Measurements from ENCODE around the gene ECE2. TPM values are rescaled to one million over a fixed set of nuclear protein-coding genes. Genes with fewer than 3 reads are reported as not detected.
"Not testable (repeated sequence)": the region's sequence is repeated elsewhere in the genome, so short reads cannot be mapped to it uniquely, and the experiment has no call there.

The ECE2 gene
- total RNA-seq, 1 donor, result not detected

- Histone ChIP-seq H3K4me1 (ENCODE audit: insufficient read depth, low read length) (peaks cover 5% of the 10 kb centered on the region), H3K27me3 (ENCODE audit: insufficient read depth, low read length) (peaks cover 13% of the 10 kb centered on the region), H3K9me3 (ENCODE audit: low read depth, low read length) (no peaks in the 10 kb centered on the region), H3K4me3 (ENCODE audit: low read length) (no peak overlapping the region)
Observed at GRCh38 chr3:184255291-184256039, 20.4 kb upstream of the ECE2 start.

DNA sequence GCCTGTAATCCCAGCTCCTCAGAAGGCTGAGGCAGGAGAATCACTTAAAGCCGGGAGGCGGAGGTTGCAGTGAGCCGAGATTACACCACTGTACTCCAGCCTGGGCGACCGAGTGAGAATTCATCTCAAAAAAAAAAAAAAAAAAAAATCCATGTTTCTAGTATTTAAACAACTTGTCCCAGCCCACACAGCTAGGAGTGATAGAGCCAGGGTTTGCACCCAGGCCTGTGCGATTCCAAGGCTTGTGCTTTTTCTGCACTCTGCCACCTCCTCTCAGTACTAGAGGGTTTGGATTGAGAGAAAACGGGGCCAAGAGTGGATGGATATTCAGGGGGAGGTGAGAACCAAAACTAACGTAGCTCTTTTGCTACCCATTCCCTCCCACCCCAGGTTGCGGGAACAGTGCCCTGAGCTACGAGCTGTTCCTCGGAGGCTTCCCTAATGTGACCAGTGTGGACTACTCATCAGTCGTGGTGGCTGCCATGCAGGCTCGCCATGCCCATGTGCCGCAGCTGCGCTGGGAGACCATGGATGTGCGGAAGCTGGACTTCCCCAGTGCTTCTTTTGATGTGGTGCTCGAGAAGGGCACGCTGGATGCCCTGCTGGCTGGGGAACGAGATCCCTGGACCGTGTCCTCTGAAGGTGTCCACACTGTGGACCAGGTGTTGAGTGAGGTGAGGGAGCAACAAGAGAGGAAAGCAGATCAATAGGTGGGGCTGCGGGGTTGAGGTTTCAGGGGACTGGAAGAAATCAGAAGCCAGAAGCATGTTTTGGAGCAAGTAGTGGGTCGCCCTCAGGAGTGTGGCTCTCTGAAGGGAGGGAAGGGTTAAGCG is 18.5 kb upstream of the ECE2 start:
- peaks cover 24% of the 10 kb centered on the region for H3K27me3 ChIP-seq (ENCODE audit: insufficient read depth, low read length)

DNA sequence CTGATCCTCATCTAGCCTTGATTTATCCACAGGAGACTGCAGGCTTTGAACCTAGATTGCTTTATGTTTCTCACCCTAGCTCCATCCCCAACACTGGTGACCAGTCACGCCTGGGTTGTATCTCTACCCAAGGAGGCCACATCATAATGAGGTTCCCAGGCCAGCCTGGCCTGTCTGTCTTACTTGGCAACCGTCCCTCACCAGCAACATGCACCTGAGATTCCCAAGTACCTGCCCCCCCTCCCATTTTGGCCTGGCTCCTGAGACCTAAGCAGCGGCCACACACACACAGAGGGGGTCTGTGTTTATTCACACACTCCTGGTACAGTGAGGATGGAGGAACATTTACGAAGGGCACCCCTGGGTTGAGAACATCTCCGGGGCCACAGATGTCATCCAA is 16.9 kb upstream of the ECE2 start:
- Histone ChIP-seq H3K27me3 (ENCODE audit: insufficient read depth, low read length) (peaks cover 33% of the 10 kb centered on the region), H3K4me1 (ENCODE audit: insufficient read depth, low read length) (peaks cover 27% of the 10 kb centered on the region), H3K4me3 (ENCODE audit: low read length) (no peak overlapping the region), H3K9me3 (ENCODE audit: low read depth, low read length) (no peaks in the 10 kb centered on the region)

More for the DNA sequence above, 18.5 kb upstream of the ECE2 start:
- Histone ChIP-seq H3K4me3 (ENCODE audit: low read length) (no peak overlapping the region), H3K4me1 (ENCODE audit: insufficient read depth, low read length) (peaks cover 19% of the 10 kb centered on the region), H3K9me3 (ENCODE audit: low read depth, low read length) (no peaks in the 10 kb centered on the region)

GRCh38 chr3:184259396-184259877 is 16.4 kb upstream of the ECE2 start:
- Histone ChIP-seq H3K4me1 (ENCODE audit: insufficient read depth, low read length) (peaks cover 27% of the 10 kb centered on the region), H3K27me3 (ENCODE audit: insufficient read depth, low read length) (peaks cover 36% of the 10 kb centered on the region), H3K9me3 (ENCODE audit: low read depth, low read length) (no peaks in the 10 kb centered on the region), H3K4me3 (ENCODE audit: low read length) (no peak overlapping the region)

- Histone ChIP-seq H3K27me3 (ENCODE audit: insufficient read depth, low read length) (peaks cover 42% of the 10 kb centered on the region), H3K4me1 (ENCODE audit: insufficient read depth, low read length) (peaks cover 27% of the 10 kb centered on the region), H3K9me3 (ENCODE audit: low read depth, low read length) (no peaks in the 10 kb centered on the region), H3K4me3 (ENCODE audit: low read length) (no peak overlapping the region)
Observed at GRCh38 chr3:184259878-184260723, 15.7 kb upstream of the ECE2 start.

- Histone ChIP-seq H3K27me3 (ENCODE audit: insufficient read depth, low read length) (peaks cover 42% of the 10 kb centered on the region), H3K4me3 (ENCODE audit: low read length) (no peak overlapping the region), H3K9me3 (ENCODE audit: low read depth, low read length) (no peaks in the 10 kb centered on the region), H3K4me1 (ENCODE audit: insufficient read depth, low read length) (peaks cover 27% of the 10 kb centered on the region)
Observed at GRCh38 chr3:184260724-184261269, 15.0 kb upstream of the ECE2 start.

GRCh38 chr3:184261270-184261853 is 14.5 kb upstream of the ECE2 start, which contains the start of gene CAMK2N2:
Gene CAMK2N2 (minus strand): TSS chr3:184261553. CDS start chr3:184261285, 268 bp downstream.
- H3K27me3 ChIP-seq (ENCODE audit: insufficient read depth, low read length), result peaks cover 44% of the 10 kb centered on the region
- H3K4me1 ChIP-seq (ENCODE audit: insufficient read depth, low read length), result peaks cover 27% of the 10 kb centered on the region
- H3K4me3 ChIP-seq (ENCODE audit: low read length), result no peak within 1 kb of the TSS

DNA sequence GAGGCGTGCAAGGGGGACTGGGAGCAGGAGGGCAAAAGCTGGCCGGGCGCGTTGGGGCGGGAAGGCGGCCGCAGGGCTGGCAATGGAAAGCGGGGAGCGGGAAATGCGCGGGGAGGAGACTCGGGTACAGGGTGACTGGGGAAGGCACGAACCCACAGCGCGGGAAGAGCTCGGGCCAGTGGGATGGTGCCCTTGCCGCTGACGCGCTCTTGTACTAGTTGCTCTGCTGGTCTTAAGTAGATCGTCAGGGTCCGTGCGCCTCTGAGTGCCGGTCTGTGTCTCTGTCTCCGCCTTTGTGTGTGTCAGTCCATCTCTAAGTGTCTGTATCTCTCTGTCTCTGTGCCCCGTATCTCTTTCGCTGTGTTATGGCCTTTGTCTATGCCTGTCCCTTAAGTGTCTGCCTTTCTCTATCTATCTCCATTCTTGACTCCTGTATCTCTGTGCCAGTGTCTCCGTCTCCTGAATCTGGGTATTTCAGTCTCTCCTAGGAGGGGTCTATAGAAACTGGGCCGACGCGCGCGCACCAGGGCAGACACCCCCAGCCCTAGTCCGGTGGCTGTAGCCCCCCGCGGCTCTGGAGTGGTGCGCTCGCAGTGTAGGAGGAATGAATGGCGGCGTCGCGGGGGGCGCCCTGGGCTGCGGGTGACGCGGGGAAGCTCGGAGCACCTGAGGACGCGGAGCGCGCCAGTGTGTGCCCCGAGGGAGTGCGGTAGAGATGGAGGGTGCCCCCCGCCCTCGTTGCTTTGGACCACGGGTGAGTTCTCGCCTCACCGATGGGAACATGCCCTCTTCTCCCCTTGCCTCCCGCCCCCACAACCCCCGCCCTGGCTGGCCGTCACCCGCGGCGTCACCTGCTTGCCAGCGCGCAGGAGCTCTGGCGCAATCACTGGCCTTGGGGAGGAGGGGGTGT is 13.7 kb upstream of the ECE2 start:
- peaks cover 27% of the 10 kb centered on the region for H3K4me1 ChIP-seq (ENCODE audit: insufficient read depth, low read length)
- H3K27me3 ChIP-seq (ENCODE audit: insufficient read depth, low read length), result peaks cover 46% of the 10 kb centered on the region
- no peaks in the 10 kb centered on the region for H3K9me3 ChIP-seq (ENCODE audit: low read depth, low read length)
- no peak overlapping the region for H3K4me3 ChIP-seq (ENCODE audit: low read length)

More at GRCh38 chr3:184261270-184261853, 14.5 kb upstream of the ECE2 start, which contains the start of gene CAMK2N2:
- no peaks in the 10 kb centered on the region for H3K9me3 ChIP-seq (ENCODE audit: low read depth, low read length)

DNA sequence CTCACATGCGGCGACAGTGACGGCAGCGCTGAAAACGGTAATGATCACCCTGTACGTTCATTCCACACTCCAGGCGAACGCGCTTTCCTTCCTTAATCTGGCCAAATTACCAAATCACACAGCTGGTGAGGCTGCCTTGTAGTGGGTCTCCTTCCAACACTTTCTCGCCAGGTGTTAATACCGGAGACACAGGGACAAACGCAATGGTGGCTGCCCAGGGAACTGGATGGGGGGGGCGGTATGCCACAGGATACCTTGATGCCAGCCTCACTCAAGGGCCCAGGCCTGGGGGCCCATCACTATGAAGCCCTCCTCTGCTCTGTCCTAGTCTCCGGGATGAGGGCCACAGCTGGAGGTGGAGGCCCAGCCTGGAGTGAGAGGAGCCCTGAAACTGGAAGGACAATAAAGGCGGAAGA is 13.1 kb upstream of the ECE2 start:
- H3K4me3 ChIP-seq (ENCODE audit: low read length), result no peak overlapping the region
- H3K4me1 ChIP-seq (ENCODE audit: insufficient read depth, low read length), result peaks cover 27% of the 10 kb centered on the region
- no peaks in the 10 kb centered on the region for H3K9me3 ChIP-seq (ENCODE audit: low read depth, low read length)
- H3K27me3 ChIP-seq (ENCODE audit: insufficient read depth, low read length), result peaks cover 49% of the 10 kb centered on the region

DNA sequence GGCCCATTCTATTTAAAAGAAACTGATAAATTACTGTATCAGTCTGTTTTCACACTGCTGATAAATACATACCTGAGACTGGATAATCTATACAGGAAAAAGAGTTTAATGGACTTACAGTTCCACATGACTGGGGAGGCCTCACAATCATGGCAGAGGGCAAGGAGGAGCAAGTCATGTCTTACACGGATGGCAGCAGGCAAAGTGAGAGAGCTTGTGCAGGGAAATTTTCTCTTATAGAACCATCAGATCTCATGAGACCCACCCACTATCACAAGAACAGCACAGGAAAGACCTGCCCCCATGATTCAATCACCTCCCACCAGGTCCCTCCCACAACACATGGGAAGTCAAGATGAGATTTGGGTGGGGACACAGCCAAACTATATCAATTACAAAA is 8.6 kb upstream of the ECE2 start:
- H3K9me3 ChIP-seq (ENCODE audit: low read depth, low read length); H3K4me1 ChIP-seq (ENCODE audit: insufficient read depth, low read length); H3K4me3 ChIP-seq (ENCODE audit: low read length): not testable (repeated sequence)
- H3K27me3 ChIP-seq (ENCODE audit: insufficient read depth, low read length), result peaks cover 33% of the 10 kb centered on the region

- Histone ChIP-seq H3K9me3 (ENCODE audit: low read depth, low read length) (no peaks in the 10 kb centered on the region), H3K4me3 (ENCODE audit: low read length) (no peak overlapping the region), H3K4me1 (ENCODE audit: insufficient read depth, low read length) (no peaks in the 10 kb centered on the region), H3K27me3 (ENCODE audit: insufficient read depth, low read length) (peaks cover 35% of the 10 kb centered on the region)
Observed at GRCh38 chr3:184272269-184272668, 3.6 kb upstream of the ECE2 start.

GRCh38 chr3:184275381-184275701 is 481 bp upstream of the ECE2 start:
- no peaks in the 10 kb centered on the region for H3K4me1 ChIP-seq (ENCODE audit: insufficient read depth, low read length)
- H3K9me3 ChIP-seq (ENCODE audit: low read depth, low read length), result no peaks in the 10 kb centered on the region
- H3K4me3 ChIP-seq (ENCODE audit: low read length), result no peak overlapping the region
- peaks cover 34% of the 10 kb centered on the region for H3K27me3 ChIP-seq (ENCODE audit: insufficient read depth, low read length)

GRCh38 chr3:184277366-184277765 is 1.5 kb downstream of the ECE2 start:
- Histone ChIP-seq H3K4me3 (ENCODE audit: low read length) (no peak overlapping the region), H3K4me1 (ENCODE audit: insufficient read depth, low read length) (no peaks in the 10 kb centered on the region), H3K9me3 (ENCODE audit: low read depth, low read length) (no peaks in the 10 kb centered on the region), H3K27me3 (ENCODE audit: insufficient read depth, low read length) (peaks cover 34% of the 10 kb centered on the region)

Data from mononuclear cell (primary cell).